Neural crest cell (in vitro differentiated cells): ENCODE measurements around the gene GLG1. TPM values are rescaled to one million over a fixed set of nuclear protein-coding genes. Genes with fewer than 3 reads are reported as not detected.
"Not testable (repeated sequence)": the region's sequence is repeated elsewhere in the genome, so short reads cannot be mapped to it uniquely, and the experiment has no call there.

Source experiments
- DNase-seq: peaks from one replicate; pipeline ENCODE4 v3.0.0; 2021; ENCODE audit warnings: low read depth, mixed read lengths, low spot score
- H3K27ac Mint-ChIP-seq: one replicate; pipeline ENCODE4 v1.8.0; 2021; ENCODE audit warnings: mild to moderate bottlenecking, mixed read lengths; ENCODE audit not compliant: unreplicated experiment
- H3K27me3 Mint-ChIP-seq: 2 replicates; pipeline ENCODE4 v1.8.0; 2021; ENCODE audit warnings: low read depth, mild to moderate bottlenecking, mixed read lengths
- H3K36me3 Mint-ChIP-seq: 2 replicates; pipeline ENCODE4 v1.8.0; 2021; ENCODE audit warnings: low read depth, mild to moderate bottlenecking, mixed read lengths
- H3K4me1 Mint-ChIP-seq: 2 replicates; pipeline ENCODE4 v1.8.0; 2021; ENCODE audit warnings: mixed read lengths
- H3K4me3 Mint-ChIP-seq: one replicate; pipeline ENCODE4 v1.8.0; 2021; ENCODE audit warnings: mild to moderate bottlenecking, mixed read lengths
- H3K9me3 Mint-ChIP-seq: 2 replicates; pipeline ENCODE4 v1.8.0; 2021; ENCODE audit warnings: mixed read lengths
- total RNA-seq: library from RNA; stranded (reverse); gene quantifications from 2 replicates; pipeline ENCODE4 v1.2.1, GENCODE V29; 2021

Gene GLG1
- total RNA-seq, 1 donor from 2014 or later = 117 TPM

DNA sequence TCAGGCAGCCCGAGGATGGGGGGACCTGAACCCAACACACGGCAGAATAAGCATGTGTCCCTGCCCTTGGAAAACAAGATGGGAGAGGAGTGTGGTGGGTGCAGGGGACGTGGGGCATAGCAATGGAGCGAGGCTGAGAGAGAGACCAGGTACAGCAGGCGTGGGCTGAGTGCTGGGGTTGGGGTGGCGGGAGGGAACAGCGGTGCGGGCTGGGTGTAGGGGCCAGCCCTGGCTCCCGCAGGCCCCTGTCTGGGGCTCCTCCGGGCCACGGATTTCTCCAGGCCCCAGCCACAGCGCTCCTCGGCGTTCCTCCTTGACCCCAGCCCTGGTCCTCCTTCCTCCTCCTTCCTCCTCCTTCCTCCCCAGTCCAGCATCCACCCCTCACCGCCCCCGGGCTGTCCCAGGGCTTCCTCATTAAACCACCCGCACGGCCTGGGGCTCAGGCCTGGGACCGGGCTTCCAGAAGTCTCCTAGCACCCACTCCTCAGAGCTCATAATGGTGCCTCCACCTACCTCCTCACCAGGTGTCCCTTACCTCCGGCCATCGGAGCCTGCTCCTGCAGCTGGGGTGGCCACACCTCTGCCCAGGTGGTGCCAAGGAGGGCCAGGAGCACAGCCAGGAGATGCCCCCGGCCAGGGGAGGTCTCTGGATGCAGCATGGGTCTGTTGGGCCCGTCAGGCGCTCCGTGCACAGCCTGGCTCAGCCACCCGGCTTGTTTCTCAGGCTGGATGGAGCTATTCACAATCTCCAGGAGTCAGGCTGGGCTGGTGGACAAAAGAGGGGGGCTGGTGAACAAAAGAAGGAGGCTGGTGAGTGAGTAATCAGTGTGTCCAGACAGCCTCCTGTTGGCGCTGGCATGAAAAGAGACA is 186.1 kb downstream of the GLG1 start, which contains the start of gene CLEC18B:
Gene CLEC18B (minus strand): TSS at position 867 of the 870 bp plus-strand sequence. CDS start 208 bp downstream, at position 659.
- H3K4me1 Mint-ChIP-seq, DNase-seq, H3K27ac Mint-ChIP-seq, H3K9me3 Mint-ChIP-seq, H3K27me3 Mint-ChIP-seq, H3K4me3 Mint-ChIP-seq, H3K36me3 Mint-ChIP-seq: not testable (repeated sequence)

DNA sequence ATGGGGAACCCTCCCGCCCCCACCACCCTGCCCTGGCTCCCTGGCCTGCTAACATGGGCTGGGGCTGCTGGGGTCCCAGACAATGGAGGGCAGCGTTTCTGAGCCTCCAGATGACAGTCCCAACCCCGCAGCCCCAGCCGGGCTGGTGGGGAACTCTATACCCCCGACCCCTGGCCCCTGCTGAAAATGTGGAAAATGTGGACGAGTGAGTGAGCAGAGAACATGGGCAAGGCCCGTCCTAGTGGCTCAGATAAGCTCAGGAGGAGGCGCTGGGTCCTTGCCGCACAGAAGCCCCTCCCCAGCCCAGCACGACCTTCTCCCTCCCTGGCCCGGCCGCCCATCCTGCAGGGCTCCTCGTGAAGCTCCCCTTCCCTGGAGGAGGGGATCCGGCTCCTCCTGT is 187.1 kb downstream of the GLG1 start:
- not testable (repeated sequence) for H3K9me3 Mint-ChIP-seq, H3K27ac Mint-ChIP-seq, H3K4me1 Mint-ChIP-seq, H3K36me3 Mint-ChIP-seq, H3K27me3 Mint-ChIP-seq, DNase-seq, H3K4me3 Mint-ChIP-seq

DNA sequence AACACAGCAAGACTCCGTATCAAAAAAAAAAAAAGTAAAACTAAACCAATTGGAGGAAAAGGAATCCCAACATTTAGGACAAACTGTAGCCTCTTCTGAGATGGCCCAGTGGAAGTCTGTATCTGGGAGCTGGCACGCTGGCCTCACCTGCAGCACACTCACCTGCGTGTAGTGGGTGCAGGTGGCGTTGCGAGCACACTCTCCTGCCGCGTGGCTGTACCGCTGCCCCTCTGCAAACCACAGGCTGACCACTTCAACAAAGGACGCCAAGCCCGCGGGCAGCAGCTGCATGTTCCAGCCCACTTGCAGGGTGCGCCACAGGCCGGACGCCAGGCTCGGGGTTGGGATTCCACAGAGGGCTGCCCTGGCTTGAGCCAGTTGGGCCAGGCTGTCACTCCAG is 189.0 kb downstream of the GLG1 start:
- H3K9me3 Mint-ChIP-seq, H3K4me1 Mint-ChIP-seq, H3K27ac Mint-ChIP-seq, H3K4me3 Mint-ChIP-seq, H3K27me3 Mint-ChIP-seq, DNase-seq, H3K36me3 Mint-ChIP-seq: not testable (repeated sequence)

DNA sequence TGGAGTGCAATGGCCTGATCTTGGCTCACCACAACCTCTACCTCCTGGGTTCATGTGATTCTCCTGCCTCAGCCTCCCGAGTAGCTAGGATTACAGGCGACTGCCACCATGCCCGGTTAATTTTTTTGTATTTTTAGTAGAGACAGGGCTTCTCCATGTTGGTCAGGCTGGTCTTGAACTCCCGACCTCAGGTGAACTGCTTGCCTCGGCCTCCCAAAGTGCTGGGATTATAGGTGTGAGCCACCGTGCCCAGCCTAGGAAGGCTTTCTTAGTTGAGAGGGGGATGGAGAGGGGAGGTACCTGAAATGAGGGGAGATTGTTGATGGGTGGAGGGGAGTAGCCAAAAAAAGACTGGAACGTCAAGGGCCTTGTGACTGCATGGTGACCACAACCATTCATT is 193.0 kb downstream of the GLG1 start:
- H3K36me3 Mint-ChIP-seq, H3K4me3 Mint-ChIP-seq, H3K27me3 Mint-ChIP-seq, H3K27ac Mint-ChIP-seq, H3K9me3 Mint-ChIP-seq, DNase-seq, H3K4me1 Mint-ChIP-seq: not testable (repeated sequence)

DNA sequence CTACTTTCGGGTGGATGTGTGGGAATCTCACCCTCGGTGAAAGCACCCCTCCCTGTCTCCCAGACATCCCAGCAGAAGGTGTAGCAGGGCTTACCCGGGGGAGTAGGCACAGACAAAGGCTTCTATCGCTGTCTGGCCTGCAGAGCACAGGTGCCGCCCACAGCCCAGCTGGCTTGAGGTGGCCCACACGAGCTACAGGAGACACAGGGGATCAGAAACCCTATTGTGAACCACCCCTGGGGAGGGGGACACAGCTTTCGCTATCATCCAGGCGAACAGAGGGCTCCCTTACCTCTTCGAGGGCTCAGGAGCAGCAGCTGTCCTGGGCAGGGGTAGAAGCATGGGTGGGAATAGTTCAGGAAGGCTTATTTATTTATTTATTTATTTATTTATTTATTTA is 193.4 kb downstream of the GLG1 start:
- H3K27me3 Mint-ChIP-seq, H3K27ac Mint-ChIP-seq, DNase-seq, H3K4me1 Mint-ChIP-seq, H3K36me3 Mint-ChIP-seq, H3K9me3 Mint-ChIP-seq, H3K4me3 Mint-ChIP-seq: not testable (repeated sequence)

DNA sequence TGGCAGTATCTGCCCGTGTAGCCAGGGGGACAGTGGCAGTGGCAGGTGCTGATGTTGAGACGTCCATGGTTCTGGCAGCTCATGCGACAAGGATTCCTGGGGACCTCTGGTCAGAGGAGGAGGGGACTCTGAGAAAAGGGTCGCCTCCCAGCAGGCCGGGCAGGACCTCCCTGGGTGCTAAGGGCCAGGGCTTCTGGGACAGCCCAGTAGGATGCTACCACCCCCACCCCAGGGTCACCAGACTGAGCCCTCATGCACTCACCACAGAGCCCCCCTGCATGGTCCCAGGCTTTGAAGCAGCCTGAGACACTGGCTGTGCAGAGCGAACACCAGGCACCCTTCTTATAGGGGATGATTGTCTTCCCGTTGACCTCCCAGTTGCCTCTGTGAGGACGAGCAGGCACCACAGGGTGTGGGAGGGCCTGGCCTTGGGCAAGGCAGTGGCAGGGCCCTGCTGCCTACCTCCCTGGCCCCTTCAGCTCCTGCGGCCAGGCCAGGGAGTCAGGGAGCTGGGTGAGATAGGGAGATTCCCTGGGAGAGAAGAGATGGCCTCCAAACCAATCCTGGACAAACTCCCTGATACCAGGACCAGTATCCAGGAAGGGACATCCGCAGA is 194.0 kb downstream of the GLG1 start:
- not testable (repeated sequence) for H3K4me3 Mint-ChIP-seq, H3K36me3 Mint-ChIP-seq, H3K4me1 Mint-ChIP-seq, H3K27me3 Mint-ChIP-seq, DNase-seq, H3K9me3 Mint-ChIP-seq, H3K27ac Mint-ChIP-seq

DNA sequence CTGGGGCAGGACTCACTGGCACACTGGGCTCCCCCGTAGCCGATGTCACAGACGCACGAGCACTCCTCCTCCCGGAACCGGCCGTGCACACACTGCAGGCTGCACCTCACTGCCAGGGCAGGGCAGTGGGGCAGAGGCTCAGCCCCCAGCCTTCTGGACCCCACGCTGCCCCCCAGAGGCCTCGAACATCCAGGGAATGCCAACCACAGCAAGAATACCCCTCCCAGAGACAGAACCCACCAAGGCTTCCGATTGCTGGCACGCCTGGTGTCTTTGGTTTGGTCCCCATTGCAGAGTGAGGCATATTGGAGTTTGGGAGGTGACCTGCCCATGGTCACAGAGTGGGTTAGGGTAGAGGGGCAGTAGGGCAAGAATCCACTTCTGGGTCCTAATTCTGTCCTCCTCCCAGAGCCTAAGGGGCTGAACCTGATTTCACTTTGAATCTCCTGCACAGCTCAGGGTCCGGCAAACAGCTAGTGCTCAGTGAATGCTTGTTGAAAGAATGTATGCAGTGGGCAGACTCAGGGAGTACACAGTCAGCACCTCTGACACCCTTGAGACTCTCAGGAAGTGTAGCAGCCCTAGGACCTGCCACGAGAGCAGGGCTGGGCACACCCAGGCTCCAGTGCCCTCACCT is 194.7 kb downstream of the GLG1 start:
- H3K27me3 Mint-ChIP-seq, H3K27ac Mint-ChIP-seq, H3K36me3 Mint-ChIP-seq, H3K9me3 Mint-ChIP-seq, DNase-seq, H3K4me3 Mint-ChIP-seq, H3K4me1 Mint-ChIP-seq: not testable (repeated sequence)

DNA sequence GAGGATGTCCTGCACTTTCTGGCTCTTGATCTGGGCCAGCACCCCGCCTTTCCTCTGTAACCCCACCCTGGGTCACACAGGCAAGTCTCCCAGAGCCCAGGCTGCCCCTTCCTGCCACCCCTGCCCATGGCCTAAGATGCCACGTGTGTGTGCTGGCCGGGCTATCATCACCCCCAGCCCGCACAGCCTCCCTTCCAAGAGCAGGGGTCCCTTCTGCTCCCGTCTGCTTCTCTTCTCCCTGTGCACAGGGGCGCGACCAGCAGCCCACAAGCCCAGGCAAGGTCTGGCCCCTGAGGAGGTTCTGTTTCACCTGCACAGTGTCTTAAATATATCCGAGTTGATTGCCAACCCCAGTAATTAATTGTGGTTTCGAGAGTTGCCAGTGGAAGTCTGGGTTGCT is 195.9 kb downstream of the GLG1 start:
- not testable (repeated sequence) for H3K4me3 Mint-ChIP-seq, H3K36me3 Mint-ChIP-seq, H3K27ac Mint-ChIP-seq, H3K9me3 Mint-ChIP-seq, H3K27me3 Mint-ChIP-seq, DNase-seq, H3K4me1 Mint-ChIP-seq

DNA sequence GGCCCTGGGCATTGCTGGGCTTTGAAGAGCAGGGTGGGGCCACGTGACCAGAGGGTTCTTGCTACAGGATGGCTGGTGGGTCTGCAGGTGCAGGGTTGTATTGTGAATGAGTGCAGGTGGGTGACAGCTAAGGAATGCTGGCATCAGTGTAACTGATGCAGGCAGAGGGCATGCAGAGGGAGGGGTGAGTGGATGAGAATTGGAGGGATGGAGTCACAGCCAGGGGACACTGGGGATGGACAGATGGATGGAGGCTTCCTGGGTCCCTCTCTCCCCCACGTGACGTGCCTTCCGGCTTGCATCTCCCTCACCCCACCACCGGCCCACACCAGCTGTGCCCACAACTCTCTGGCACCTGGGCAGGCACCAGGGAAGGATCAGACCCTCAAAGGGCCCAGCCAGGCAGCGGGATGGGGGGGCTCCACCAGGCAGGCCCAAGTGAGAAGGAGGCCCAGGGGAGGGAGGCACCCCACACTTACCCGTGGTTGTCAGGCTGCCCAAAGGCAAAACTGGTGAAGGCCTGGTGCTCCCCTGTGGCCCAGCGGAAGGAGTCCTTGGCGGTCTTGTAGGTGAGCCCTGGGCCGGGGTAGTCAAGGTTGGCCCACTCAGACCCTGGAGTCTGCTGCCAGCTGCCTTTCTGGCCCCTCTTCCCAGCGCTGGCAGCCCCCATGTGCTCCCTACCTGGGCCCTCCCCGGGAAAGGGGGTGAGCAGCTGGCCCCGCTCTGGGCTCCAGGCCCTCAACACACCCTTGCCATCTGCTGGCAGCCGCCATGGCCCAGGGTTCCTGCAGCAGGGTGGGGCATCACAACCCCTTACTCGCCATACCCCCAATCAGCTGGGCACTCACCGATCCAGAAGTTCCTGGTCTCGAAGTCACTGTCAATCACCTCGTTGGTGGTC is 196.6 kb downstream of the GLG1 start:
- DNase-seq, H3K4me3 Mint-ChIP-seq, H3K27ac Mint-ChIP-seq, H3K36me3 Mint-ChIP-seq, H3K27me3 Mint-ChIP-seq, H3K4me1 Mint-ChIP-seq, H3K9me3 Mint-ChIP-seq: not testable (repeated sequence)

DNA sequence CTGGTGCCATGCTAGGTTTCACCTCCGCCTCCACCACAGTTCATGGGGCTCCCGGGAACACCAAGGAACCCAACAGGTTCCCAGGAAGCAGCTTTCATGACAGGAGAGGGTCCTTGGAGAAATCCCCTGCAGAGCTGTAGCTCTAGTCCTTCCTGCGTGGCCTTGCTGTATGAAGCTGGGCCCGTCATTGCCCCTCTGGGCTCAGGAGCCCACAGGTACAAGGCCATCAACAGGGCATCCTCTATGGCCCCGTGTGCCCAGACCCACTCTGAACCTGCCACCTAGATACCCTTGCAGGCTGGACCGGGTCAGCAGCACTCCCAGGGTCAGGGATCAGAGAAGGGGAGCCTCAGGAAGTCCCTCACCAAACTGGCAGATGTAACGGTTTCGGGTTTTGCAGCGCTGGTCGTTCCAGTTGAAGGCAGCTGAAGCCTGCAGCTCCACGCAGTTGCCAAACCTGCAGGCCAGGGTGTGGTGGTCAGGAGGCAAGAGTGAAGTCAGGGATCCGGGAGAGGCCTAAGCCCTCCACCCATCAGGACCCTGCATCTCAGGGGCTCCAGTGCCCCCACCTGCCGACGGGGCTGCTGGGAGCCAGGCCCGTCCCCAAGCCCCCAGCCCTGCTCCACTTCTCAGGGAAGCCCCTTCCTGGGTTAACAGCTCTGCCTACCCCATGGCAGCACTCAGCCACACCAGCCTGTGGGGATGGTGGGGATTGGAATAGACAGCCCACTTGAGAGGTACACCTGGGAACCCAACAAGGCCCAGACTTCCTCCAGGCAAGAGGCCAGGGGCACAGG is 197.5 kb downstream of the GLG1 start:
- not testable (repeated sequence) for H3K36me3 Mint-ChIP-seq, DNase-seq, H3K4me1 Mint-ChIP-seq, H3K4me3 Mint-ChIP-seq, H3K9me3 Mint-ChIP-seq, H3K27ac Mint-ChIP-seq, H3K27me3 Mint-ChIP-seq

DNA sequence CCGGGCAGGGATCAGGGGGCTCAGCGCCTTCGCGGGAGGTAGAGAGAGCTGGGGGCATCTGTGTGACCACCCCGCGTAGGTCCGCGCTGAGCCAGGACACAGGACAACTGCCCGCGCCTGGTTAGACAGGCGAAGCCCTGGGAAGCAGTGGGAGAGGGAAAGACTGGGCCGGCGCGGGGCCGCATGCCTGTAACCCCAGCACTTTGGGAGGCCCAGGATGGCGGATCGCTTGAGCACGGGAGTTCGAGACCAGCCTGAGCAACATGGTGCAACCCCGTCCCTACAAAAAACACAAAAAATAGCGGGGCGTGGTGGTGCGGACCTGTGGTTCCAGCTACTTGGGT is 199.6 kb downstream of the GLG1 start:
- DNase-seq, H3K27me3 Mint-ChIP-seq, H3K4me1 Mint-ChIP-seq, H3K27ac Mint-ChIP-seq, H3K4me3 Mint-ChIP-seq, H3K9me3 Mint-ChIP-seq, H3K36me3 Mint-ChIP-seq: not testable (repeated sequence)

DNA sequence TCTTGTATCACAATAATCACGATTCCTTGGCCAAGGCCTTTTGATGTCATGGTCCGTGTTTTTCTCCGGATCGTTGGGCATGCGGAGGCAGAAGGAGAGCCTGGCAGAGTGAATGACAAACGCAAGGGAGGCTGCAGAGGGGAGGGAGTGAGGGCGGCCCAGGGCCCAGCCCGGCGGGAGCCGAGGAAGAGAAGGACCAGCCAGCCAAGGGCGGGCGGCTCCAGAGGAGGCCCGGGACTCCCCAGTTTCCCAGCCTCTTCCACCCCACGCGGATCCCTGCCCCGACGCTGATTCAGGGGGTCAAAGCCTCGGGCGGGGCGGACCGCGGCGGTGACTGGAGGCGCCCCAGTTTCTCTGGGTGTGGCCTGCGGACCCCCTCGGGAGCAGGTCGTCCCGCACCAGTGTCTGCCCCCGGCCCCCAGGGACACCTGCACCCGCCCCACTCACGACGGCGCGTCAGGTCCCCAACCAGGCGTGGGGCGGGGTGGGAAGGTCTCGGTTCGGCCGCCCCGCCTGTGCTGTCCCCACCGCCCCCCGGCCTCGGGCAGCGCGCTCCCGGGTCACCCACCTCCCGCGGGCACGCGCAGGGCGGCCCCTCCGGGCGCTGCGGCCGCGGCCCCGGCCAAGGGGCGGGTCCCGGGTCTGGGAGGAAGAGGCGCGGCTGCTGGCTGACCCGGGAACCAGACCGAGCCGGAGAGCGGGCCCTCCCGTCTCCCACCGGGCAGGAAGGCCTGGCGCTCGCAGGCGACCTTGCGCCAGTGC is 200.1 kb downstream of the GLG1 start:
- DNase-seq, H3K9me3 Mint-ChIP-seq, H3K27ac Mint-ChIP-seq, H3K4me1 Mint-ChIP-seq, H3K4me3 Mint-ChIP-seq, H3K36me3 Mint-ChIP-seq, H3K27me3 Mint-ChIP-seq: not testable (repeated sequence)
